ENCODE measurements around the gene TPRG1L. TPM values are rescaled to one million over a fixed set of nuclear protein-coding genes. Genes with fewer than 3 reads are reported as not detected.

The TPRG1L gene
- total RNA-seq, 1 experiment from 2014 or later: 13.7 TPM

DNA sequence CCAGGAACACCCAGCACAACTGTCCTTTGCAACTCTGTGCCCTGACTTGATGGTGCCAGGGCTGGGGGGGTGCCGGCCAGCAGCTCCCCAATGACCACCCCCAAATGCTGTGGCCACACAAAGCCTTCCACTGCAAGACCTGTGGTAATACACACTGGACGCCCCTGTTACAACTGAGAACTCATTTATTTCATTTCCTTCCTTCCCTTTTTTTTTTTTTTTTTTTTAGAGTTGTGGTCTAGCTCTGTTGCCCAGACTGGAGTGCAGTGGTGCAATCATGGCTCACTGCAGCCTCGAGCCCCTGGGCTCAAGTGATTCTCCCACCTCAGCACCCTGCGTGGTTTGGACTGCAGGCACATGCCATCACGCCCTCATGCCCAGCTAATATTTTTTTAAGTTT is 52.7 kb downstream of the TPRG1L start:
- Histone ChIP-seq H3K4me3 (ENCODE audit: low read depth, low read length, poor library complexity, severe bottlenecking) (no peak overlapping the region), H3K36me3 (ENCODE audit: insufficient read depth, low read length, poor library complexity, severe bottlenecking) (no peaks in the 10 kb centered on the region), H3K4me1 (ENCODE audit: insufficient read depth, low read length, poor library complexity, severe bottlenecking) (peaks cover 9% of the 10 kb centered on the region), H3K27me3 (replicated peaks; ENCODE audit: insufficient read depth, low read depth, low read length, poor library complexity) (no peaks in the 10 kb centered on the region), H3K27ac (ENCODE audit: low read depth, low read length, poor library complexity, severe bottlenecking) (no peak overlapping the region), H3K9me3 (ENCODE audit: low read depth, low read length, poor library complexity, severe bottlenecking) (no peaks in the 10 kb centered on the region)
- no peak for DNase-seq (ENCODE audit: low spot score)
- intact Hi-C loops (cut with micrococcal nuclease; ENCODE audit: unreplicated experiment): no loop called here
- ChIA-PET POLR2A (ENCODE audit: low non-redundant PET) (no interaction called here), CTCF (no interaction called here)
- TF ChIP-seq EZH2 (IDR thresholded peaks at IDR 0.05; ENCODE audit: borderline replicate concordance, low read depth, low read length, poor library complexity, severe bottlenecking): no peak
- TF ChIP-seq, protein P1, sequence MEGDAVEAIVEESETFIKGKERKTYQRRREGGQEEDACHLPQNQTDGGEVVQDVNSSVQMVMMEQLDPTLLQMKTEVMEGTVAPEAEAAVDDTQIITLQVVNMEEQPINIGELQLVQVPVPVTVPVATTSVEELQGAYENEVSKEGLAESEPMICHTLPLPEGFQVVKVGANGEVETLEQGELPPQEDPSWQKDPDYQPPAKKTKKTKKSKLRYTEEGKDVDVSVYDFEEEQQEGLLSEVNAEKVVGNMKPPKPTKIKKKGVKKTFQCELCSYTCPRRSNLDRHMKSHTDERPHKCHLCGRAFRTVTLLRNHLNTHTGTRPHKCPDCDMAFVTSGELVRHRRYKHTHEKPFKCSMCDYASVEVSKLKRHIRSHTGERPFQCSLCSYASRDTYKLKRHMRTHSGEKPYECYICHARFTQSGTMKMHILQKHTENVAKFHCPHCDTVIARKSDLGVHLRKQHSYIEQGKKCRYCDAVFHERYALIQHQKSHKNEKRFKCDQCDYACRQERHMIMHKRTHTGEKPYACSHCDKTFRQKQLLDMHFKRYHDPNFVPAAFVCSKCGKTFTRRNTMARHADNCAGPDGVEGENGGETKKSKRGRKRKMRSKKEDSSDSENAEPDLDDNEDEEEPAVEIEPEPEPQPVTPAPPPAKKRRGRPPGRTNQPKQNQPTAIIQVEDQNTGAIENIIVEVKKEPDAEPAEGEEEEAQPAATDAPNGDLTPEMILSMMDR (conservative IDR thresholded peaks at IDR 0.05; ENCODE audit: low read depth, low read length): no peak
- BruUV-seq (replicated peaks): no TSS peak

DNA sequence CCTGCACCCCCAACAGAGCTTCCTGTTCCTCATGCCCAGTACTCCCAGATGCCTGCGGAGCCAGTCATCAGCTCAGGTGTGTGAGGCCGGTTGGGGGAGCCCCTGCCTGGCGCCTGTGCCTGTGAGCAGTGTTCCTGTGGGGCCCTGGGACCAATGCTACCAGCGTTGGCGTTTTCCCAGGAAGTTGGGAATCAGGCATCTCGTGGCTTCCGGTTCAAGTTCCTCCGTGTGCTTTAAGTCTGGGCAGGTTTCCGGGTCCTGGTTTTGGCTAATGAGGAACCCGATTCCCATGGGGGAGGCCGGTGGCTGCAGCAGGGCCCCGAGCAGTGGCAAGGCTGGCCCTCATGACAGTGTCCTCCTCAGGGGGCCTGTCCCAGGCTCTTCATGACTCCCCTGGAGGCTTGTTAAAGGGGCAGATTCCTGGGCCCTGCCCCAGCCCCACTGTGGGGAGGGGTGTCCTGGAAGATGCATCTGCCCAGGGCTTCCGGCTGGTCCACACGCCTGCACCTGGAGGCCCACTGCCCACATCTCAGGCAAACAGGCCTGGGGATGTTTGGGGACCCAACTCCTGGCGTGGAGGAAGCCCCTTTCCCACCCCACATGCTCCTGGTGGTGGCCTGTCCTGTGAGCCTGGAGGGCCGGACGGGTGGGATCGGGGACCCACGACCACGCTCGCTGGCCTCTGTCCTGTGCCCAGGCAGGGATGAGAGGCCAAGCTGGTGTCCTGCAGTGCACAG is 53.7 kb downstream of the TPRG1L start:
- intact Hi-C loops (cut with micrococcal nuclease; ENCODE audit: unreplicated experiment): no loop called here
- Histone ChIP-seq H3K4me3 (ENCODE audit: low read depth, low read length, poor library complexity, severe bottlenecking) (no peak overlapping the region), H3K27ac (ENCODE audit: low read depth, low read length, poor library complexity, severe bottlenecking) (no peak overlapping the region), H3K4me1 (ENCODE audit: insufficient read depth, low read length, poor library complexity, severe bottlenecking) (peaks cover 9% of the 10 kb centered on the region), H3K9me3 (ENCODE audit: low read depth, low read length, poor library complexity, severe bottlenecking) (no peaks in the 10 kb centered on the region), H3K27me3 (replicated peaks; ENCODE audit: insufficient read depth, low read depth, low read length, poor library complexity) (no peaks in the 10 kb centered on the region), H3K36me3 (ENCODE audit: insufficient read depth, low read length, poor library complexity, severe bottlenecking) (no peaks in the 10 kb centered on the region)
- no peak for TF ChIP-seq EZH2 (IDR thresholded peaks at IDR 0.05; ENCODE audit: borderline replicate concordance, low read depth, low read length, poor library complexity, severe bottlenecking)
- TF ChIP-seq, protein P1 (conservative IDR thresholded peaks at IDR 0.05; ENCODE audit: low read depth, low read length): no peak
- DNase-seq (ENCODE audit: low spot score): peak; percentile 26
- no TSS peak for BruUV-seq (replicated peaks)
- ChIA-PET CTCF (no interaction called here), POLR2A (ENCODE audit: low non-redundant PET) (no interaction called here)

DNA sequence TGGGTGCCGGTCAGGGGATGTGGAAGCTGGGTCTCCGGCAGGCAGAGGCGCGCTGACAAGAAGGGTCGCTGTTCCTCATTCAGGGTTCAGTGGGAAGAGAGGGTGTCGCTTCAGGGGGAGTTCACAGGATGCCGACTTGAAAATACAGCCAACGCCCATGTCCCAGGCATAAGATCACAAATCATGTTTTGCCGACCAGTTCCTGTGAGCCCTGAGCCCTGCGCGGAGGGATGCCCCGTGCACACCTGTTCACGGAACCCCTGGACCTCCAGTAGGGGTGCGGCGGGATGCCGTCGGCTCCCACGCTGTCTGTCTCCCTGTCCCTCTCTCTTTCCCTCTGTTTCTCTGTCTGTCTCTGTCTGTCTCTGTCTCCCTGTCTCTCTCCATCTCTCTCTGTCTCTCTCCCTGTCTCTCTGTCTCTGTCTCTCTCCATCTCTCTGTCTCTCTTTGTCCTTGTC is 54.3 kb downstream of the TPRG1L start:
- no peaks in the 10 kb centered on the region for H3K27me3 ChIP-seq (replicated peaks; ENCODE audit: insufficient read depth, low read depth, low read length, poor library complexity)
- BruUV-seq (replicated peaks): no TSS peak
- POLR2A ChIA-PET (ENCODE audit: low non-redundant PET): no interaction called here
- intact Hi-C loops (cut with micrococcal nuclease; ENCODE audit: unreplicated experiment): no loop called here
- H3K4me1 ChIP-seq (ENCODE audit: insufficient read depth, low read length, poor library complexity, severe bottlenecking): peaks cover 9% of the 10 kb centered on the region
- DNase-seq (ENCODE audit: low spot score): no peak
- CTCF ChIA-PET: no interaction called here
- TF ChIP-seq, protein P1 (conservative IDR thresholded peaks at IDR 0.05; ENCODE audit: low read depth, low read length): no peak
- no peak for TF ChIP-seq EZH2 (IDR thresholded peaks at IDR 0.05; ENCODE audit: borderline replicate concordance, low read depth, low read length, poor library complexity, severe bottlenecking)
- no peaks in the 10 kb centered on the region for H3K9me3 ChIP-seq (ENCODE audit: low read depth, low read length, poor library complexity, severe bottlenecking)
- H3K27ac ChIP-seq (ENCODE audit: low read depth, low read length, poor library complexity, severe bottlenecking): no peak overlapping the region
- no peaks in the 10 kb centered on the region for H3K36me3 ChIP-seq (ENCODE audit: insufficient read depth, low read length, poor library complexity, severe bottlenecking)
- H3K4me3 ChIP-seq (ENCODE audit: low read depth, low read length, poor library complexity, severe bottlenecking): no peak overlapping the region

Other genes starting within 250 kb of the TPRG1L start
- 8.9 and 11.2 TPM in 2 replicates for gene ARHGEF16, start 170.3 kb upstream of the TPRG1L start, total RNA-seq (2021)
- 2.8 and 7.8 TPM in 2 replicates for gene MEGF6, start 13.5 kb upstream of the TPRG1L start, total RNA-seq (2021)
- gene WRAP73, start 25.1 kb downstream of the TPRG1L start, total RNA-seq (2021): 41.2 and 41.8 TPM in 2 replicates
- 10.0 and 12.3 TPM in 2 replicates for gene TP73, start 27.5 kb downstream of the TPRG1L start, total RNA-seq (2021)
- gene CCDC27, start 127.4 kb downstream of the TPRG1L start, total RNA-seq (2021): not detected in 2 replicates
- 0.81 and 1.5 TPM in 2 replicates for gene SMIM1, start 147.7 kb downstream of the TPRG1L start, total RNA-seq (2021)
- 69.8 and 86.7 TPM in 2 replicates for gene LRRC47, start 171.5 kb downstream of the TPRG1L start, total RNA-seq (2021)
- 47.9 and 50.8 TPM in 2 replicates for gene CEP104, start 232.2 kb downstream of the TPRG1L start, total RNA-seq (2021)
- 8.9 and 9.2 TPM in 2 replicates for gene DFFB, start 232.5 kb downstream of the TPRG1L start, total RNA-seq (2021)